Spleen (tissue), 7 donors: ENCODE data around the gene OR5K2.

Experiments
- CTCF ChIP-seq, 11 experiments: fragments of 200-600 bp in 7 of 11; fragments of 450-650 bp in 4 of 11; sonication (generic) in 4 of 11; IDR thresholded peaks in 8 of 11; conservative IDR thresholded peaks in 3 of 11; 1 replicate in 7 of 11; 2 replicates in 4 of 11; pipeline versions ENCODE4 v1.4.0 to v1.8.0; 2016 to 2021; ENCODE audit warnings: antibody characterized with exemption in 11 of 11, inconsistent platforms in 4 of 11, mild to moderate bottlenecking in 1 of 11
- POLR2A ChIP-seq, 3 donors: fragments of 450-650 bp; IDR thresholded peaks; one replicate each; pipeline ENCODE4 v1.5.1; 2017; ENCODE audit warnings: antibody characterized with exemption in 3 of 3, mild to moderate bottlenecking in 1 of 3
- donor health status: DM: no; HTN: no; CAD: no; lungs with moderate emphysema.
- donor health status: DM: no; HTN: no; CAD: no.
- donor health status: DM: no; HTN: no; CAD: no.

GRCh38 chr3:98521897-98522543 is 24.5 kb downstream of the OR5K2 start:
- TF ChIP-seq CTCF (IDR thresholded peaks at IDR 0.05 in 8 of 11, conservative IDR thresholded peaks at IDR 0.05 in 3 of 11) (no peak), POLR2A (IDR thresholded peaks at IDR 0.05) (no peak)
